ENCODE data around the gene ATL1.
"Not testable (repeated sequence)": the region's sequence is repeated elsewhere in the genome, so short reads cannot be mapped to it uniquely, and the experiment has no call there.

ATL1 gene

GRCh38 chr14:50538034-50538433 is 21.9 kb upstream of the ATL1 start:
- WGBS, 2 donors (ENCODE audit: extremely low coverage in 2 of 2, insufficient read length in 2 of 2, insufficient replicate concordance in 1 of 2): no CpG with 5 or more reads among the region's 4 CpGs
- not testable (repeated sequence) for H2BK5ac ChIP-seq (ENCODE audit: low read length); H3K4me2 ChIP-seq (ENCODE audit: insufficient read depth, low read length, poor library complexity, severe bottlenecking); H3K18ac ChIP-seq (ENCODE audit: low read length); H3K9me3 ChIP-seq (replicated peaks in 1 of 2; ENCODE audit: control insufficient read depth in 2 of 2, insufficient read depth in 1 of 2, low read depth in 1 of 2, low read length in 2 of 2); H3K14ac ChIP-seq (ENCODE audit: low read length); H3K23ac ChIP-seq (ENCODE audit: low read depth, low read length, poor library complexity); H2BK12ac ChIP-seq (ENCODE audit: low read length); H3K27me3 ChIP-seq (ENCODE audit: control insufficient read depth in 3 of 3, insufficient read depth in 3 of 3, low read depth in 1 of 3, low read length in 3 of 3); H3K27ac ChIP-seq (replicated peaks; ENCODE audit: low read length); H2AK5ac ChIP-seq (ENCODE audit: low read depth, low read length); H3K9ac ChIP-seq (ENCODE audit: low read depth, low read length, poor library complexity); H3K4me3 ChIP-seq (ENCODE audit: low read length in 2 of 2); H3K36me3 ChIP-seq (replicated peaks in 1 of 2; ENCODE audit: control insufficient read depth in 2 of 2, insufficient read depth in 2 of 2, low read length in 2 of 2); H2BK15ac ChIP-seq (ENCODE audit: low read length); H3K79me1 ChIP-seq (ENCODE audit: low read depth, low read length); H2AFZ ChIP-seq (ENCODE audit: low read length); H2BK120ac ChIP-seq (ENCODE audit: low read depth, low read length); DNase-seq (ENCODE audit: low spot score); H3K4me1 ChIP-seq (ENCODE audit: control insufficient read depth in 2 of 2, insufficient read depth in 1 of 2, low read depth in 1 of 2, low read length in 2 of 2); H3K4ac ChIP-seq (ENCODE audit: low read length); H4K91ac ChIP-seq (ENCODE audit: low read depth, low read length, poor library complexity); H4K8ac ChIP-seq (ENCODE audit: low read depth, low read length)

DNA sequence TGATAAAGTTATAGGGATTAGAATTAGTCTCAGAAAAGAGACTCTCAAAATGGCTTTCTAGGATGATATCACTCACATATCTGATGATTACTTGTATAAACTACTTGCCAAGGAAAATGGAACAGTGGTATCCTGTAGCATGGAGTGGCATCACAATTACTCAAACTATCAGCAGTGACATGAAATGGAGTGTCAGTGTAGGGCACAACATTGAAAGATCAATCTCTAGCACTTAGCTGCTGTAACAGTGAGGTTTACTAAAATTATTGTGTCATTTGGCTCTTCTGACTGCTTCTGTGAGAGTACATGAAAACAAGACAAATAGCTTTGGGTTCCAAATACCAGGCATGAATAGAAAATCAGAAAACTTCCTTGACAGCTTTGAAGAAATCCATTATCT is 20.9 kb upstream of the ATL1 start:
- no peak for DNase-seq (ENCODE audit: low spot score)
- Histone ChIP-seq H2BK12ac (ENCODE audit: low read length) (no peak overlapping the region), H3K18ac (ENCODE audit: low read length) (no peak overlapping the region), H2BK5ac (ENCODE audit: low read length) (no peak overlapping the region), H2AFZ (ENCODE audit: low read length) (no peak overlapping the region), H4K8ac (ENCODE audit: low read depth, low read length) (no peak overlapping the region), H3K4me1 (ENCODE audit: control insufficient read depth in 2 of 2, insufficient read depth in 1 of 2, low read depth in 1 of 2, low read length in 2 of 2) (no peaks in the 10 kb centered on the region), H3K27ac (replicated peaks; ENCODE audit: low read length) (no peak overlapping the region), H3K36me3 (replicated peaks in 1 of 2; ENCODE audit: control insufficient read depth in 2 of 2, insufficient read depth in 2 of 2, low read length in 2 of 2) (no peaks in the 10 kb centered on the region), H3K14ac (ENCODE audit: low read length) (no peak overlapping the region), H2AK5ac (ENCODE audit: low read depth, low read length) (no peak overlapping the region), H2BK15ac (ENCODE audit: low read length) (no peak overlapping the region), H3K27me3 (ENCODE audit: control insufficient read depth in 3 of 3, insufficient read depth in 3 of 3, low read depth in 1 of 3, low read length in 3 of 3) (no peaks in the 10 kb centered on the region), H4K91ac (ENCODE audit: low read depth, low read length, poor library complexity) (no peak overlapping the region), H3K79me1 (ENCODE audit: low read depth, low read length) (no peaks in the 10 kb centered on the region), H3K4me2 (ENCODE audit: insufficient read depth, low read length, poor library complexity, severe bottlenecking) (no peak overlapping the region), H3K4ac (ENCODE audit: low read length) (no peak overlapping the region), H3K23ac (ENCODE audit: low read depth, low read length, poor library complexity) (no peak overlapping the region), H3K9ac (ENCODE audit: low read depth, low read length, poor library complexity) (no peak overlapping the region), H2BK120ac (ENCODE audit: low read depth, low read length) (no peak overlapping the region), H3K9me3 (replicated peaks in 1 of 2; ENCODE audit: control insufficient read depth in 2 of 2, insufficient read depth in 1 of 2, low read depth in 1 of 2, low read length in 2 of 2) (peaks cover 0 to 9% of the 10 kb centered on the region in 2 donors), H3K4me3 (ENCODE audit: low read length in 2 of 2) (no peak overlapping the region)

- H2BK15ac ChIP-seq (ENCODE audit: low read length): no peak overlapping the region
- H3K4me3 ChIP-seq (ENCODE audit: low read length in 2 of 2): no peak overlapping the region
- no peak overlapping the region for H3K18ac ChIP-seq (ENCODE audit: low read length)
- no peak overlapping the region for H2BK120ac ChIP-seq (ENCODE audit: low read depth, low read length)
- H2BK12ac ChIP-seq (ENCODE audit: low read length): no peak overlapping the region
- H3K27ac ChIP-seq (replicated peaks; ENCODE audit: low read length): no peak overlapping the region
- H3K36me3 ChIP-seq (replicated peaks in 1 of 2; ENCODE audit: control insufficient read depth in 2 of 2, insufficient read depth in 2 of 2, low read length in 2 of 2): no peaks in the 10 kb centered on the region
- H3K9ac ChIP-seq (ENCODE audit: low read depth, low read length, poor library complexity): no peak overlapping the region
- H3K4ac ChIP-seq (ENCODE audit: low read length): no peak overlapping the region
- H2AK5ac ChIP-seq (ENCODE audit: low read depth, low read length): no peak overlapping the region
- no peak overlapping the region for H2BK5ac ChIP-seq (ENCODE audit: low read length)
- no peaks in the 10 kb centered on the region for H3K4me1 ChIP-seq (ENCODE audit: control insufficient read depth in 2 of 2, insufficient read depth in 1 of 2, low read depth in 1 of 2, low read length in 2 of 2)
- H3K23ac ChIP-seq (ENCODE audit: low read depth, low read length, poor library complexity): no peak overlapping the region
- H4K91ac ChIP-seq (ENCODE audit: low read depth, low read length, poor library complexity): no peak overlapping the region
- H4K8ac ChIP-seq (ENCODE audit: low read depth, low read length): no peak overlapping the region
- no peaks in the 10 kb centered on the region for H3K27me3 ChIP-seq (ENCODE audit: control insufficient read depth in 3 of 3, insufficient read depth in 3 of 3, low read depth in 1 of 3, low read length in 3 of 3)
- H2AFZ ChIP-seq (ENCODE audit: low read length): no peak overlapping the region
- WGBS, 2 donors (ENCODE audit: extremely low coverage in 2 of 2, insufficient read length in 2 of 2, insufficient replicate concordance in 1 of 2): no CpG with 5 or more reads among the region's 1 CpG
- H3K14ac ChIP-seq (ENCODE audit: low read length): no peak overlapping the region
- H3K79me1 ChIP-seq (ENCODE audit: low read depth, low read length): no peaks in the 10 kb centered on the region
- no peak for DNase-seq (ENCODE audit: low spot score)
- no peak overlapping the region for H3K4me2 ChIP-seq (ENCODE audit: insufficient read depth, low read length, poor library complexity, severe bottlenecking)
- H3K9me3 ChIP-seq (replicated peaks in 1 of 2; ENCODE audit: control insufficient read depth in 2 of 2, insufficient read depth in 1 of 2, low read depth in 1 of 2, low read length in 2 of 2): peaks cover 0 to 9% of the 10 kb centered on the region in 2 donors
Measured at GRCh38 chr14:50541159-50541567, 18.8 kb upstream of the ATL1 start.

DNA sequence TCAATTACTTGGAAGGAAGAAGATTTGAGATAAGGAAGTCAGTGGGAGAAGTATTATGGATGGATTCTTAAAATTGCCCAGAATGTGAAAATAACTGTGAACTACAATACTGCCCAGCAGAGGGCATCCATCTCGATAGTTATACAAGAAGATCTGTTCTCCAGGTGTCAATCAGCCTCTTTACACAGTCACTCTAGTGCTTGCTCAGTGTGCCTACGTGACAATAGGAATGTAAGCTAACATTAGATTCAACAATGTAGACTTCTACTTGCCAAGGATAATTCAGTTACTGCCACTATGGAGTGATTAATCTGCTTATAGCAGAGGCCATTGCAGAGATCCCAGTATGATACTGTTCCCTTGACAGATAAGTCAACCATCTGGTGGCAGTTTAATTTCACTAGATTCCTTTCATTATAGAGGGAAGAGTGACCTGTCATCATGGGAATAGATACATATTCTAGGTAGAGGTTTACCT is 17.0 kb upstream of the ATL1 start:
- DNase-seq (ENCODE audit: low spot score): peak; percentile 30
- H2AK5ac ChIP-seq (ENCODE audit: low read depth, low read length): no peak overlapping the region

More for the DNA sequence above, 17.0 kb upstream of the ATL1 start:
- no peak overlapping the region for H3K4me2 ChIP-seq (ENCODE audit: insufficient read depth, low read length, poor library complexity, severe bottlenecking)
- no peak overlapping the region for H4K91ac ChIP-seq (ENCODE audit: low read depth, low read length, poor library complexity)
- H3K36me3 ChIP-seq (replicated peaks in 1 of 2; ENCODE audit: control insufficient read depth in 2 of 2, insufficient read depth in 2 of 2, low read length in 2 of 2): no peaks in the 10 kb centered on the region
- no peak overlapping the region for H2AFZ ChIP-seq (ENCODE audit: low read length)
- H3K4me3 ChIP-seq (ENCODE audit: low read length in 2 of 2): no peak overlapping the region
- WGBS, 2 donors (ENCODE audit: extremely low coverage in 2 of 2, insufficient read length in 2 of 2, insufficient replicate concordance in 1 of 2): no CpG with 5 or more reads among the region's 2 CpGs
- H4K8ac ChIP-seq (ENCODE audit: low read depth, low read length): no peak overlapping the region
- H2BK12ac ChIP-seq (ENCODE audit: low read length): no peak overlapping the region
- no peaks in the 10 kb centered on the region for H3K4me1 ChIP-seq (ENCODE audit: control insufficient read depth in 2 of 2, insufficient read depth in 1 of 2, low read depth in 1 of 2, low read length in 2 of 2)
- no peaks in the 10 kb centered on the region for H3K27me3 ChIP-seq (ENCODE audit: control insufficient read depth in 3 of 3, insufficient read depth in 3 of 3, low read depth in 1 of 3, low read length in 3 of 3)
- no peak overlapping the region for H2BK15ac ChIP-seq (ENCODE audit: low read length)
- H3K4ac ChIP-seq (ENCODE audit: low read length): no peak overlapping the region
- no peak overlapping the region for H3K18ac ChIP-seq (ENCODE audit: low read length)
- H2BK120ac ChIP-seq (ENCODE audit: low read depth, low read length): no peak overlapping the region
- H3K79me1 ChIP-seq (ENCODE audit: low read depth, low read length): no peaks in the 10 kb centered on the region
- no peak overlapping the region for H3K9ac ChIP-seq (ENCODE audit: low read depth, low read length, poor library complexity)
- H3K9me3 ChIP-seq (replicated peaks in 1 of 2; ENCODE audit: control insufficient read depth in 2 of 2, insufficient read depth in 1 of 2, low read depth in 1 of 2, low read length in 2 of 2): no peaks in the 10 kb centered on the region
- H3K27ac ChIP-seq (replicated peaks; ENCODE audit: low read length): no peak overlapping the region
- no peak overlapping the region for H3K23ac ChIP-seq (ENCODE audit: low read depth, low read length, poor library complexity)
- H3K14ac ChIP-seq (ENCODE audit: low read length): no peak overlapping the region
- H2BK5ac ChIP-seq (ENCODE audit: low read length): no peak overlapping the region

Data from neuronal stem cell (in vitro differentiated cells).